HepG2 (cell line): ENCODE results near the gene ZNF282. TPM values are rescaled to one million over a fixed set of nuclear protein-coding genes. Genes with fewer than 3 reads are reported as not detected.
A peak's percentile ranks its signal among the peaks of the same experiment; 100 is the strongest.

ENCODE experiments used
- HDAC6 ChIP-seq: fragments of 200-600 bp; sonication (generic); IDR thresholded peaks from 2 replicates; pipeline ENCODE4 v1.7.0; 2017; ENCODE audit warnings: mild to moderate bottlenecking, antibody characterized with exemption, low read length, low read depth
- MBNL3 ChIP-seq: fragments of 250-450 bp; sonication (Bioruptor Pico); conservative IDR thresholded peaks from 2 replicates; pipeline ENCODE4 v1.8.0; 2022; ENCODE audit warnings: mild to moderate bottlenecking, inconsistent platforms
- NRL ChIP-seq: sonication (generic); formaldehyde crosslinking; IDR thresholded peaks from 2 replicates; pipeline ENCODE4 v1.5.0; 2020; ENCODE audit warnings: missing genetic modification reagents, mild to moderate bottlenecking, moderate library complexity, borderline replicate concordance
- SOX5 ChIP-seq: IDR thresholded peaks from 2 replicates; pipeline ENCODE4 v1.6.1; 2016; ENCODE audit warnings: borderline replicate concordance
- TCF12 ChIP-seq, 2 experiments: fragments of 450-650 bp in 1 of 2; sonication (generic) in 1 of 2; formaldehyde crosslinking in 1 of 2; IDR thresholded peaks; 2 replicates each; pipeline versions ENCODE4 v1.6.1 to v1.8.0; 2017 to 2022; ENCODE audit warnings: antibody characterized with exemption in 1 of 2, mild to moderate bottlenecking in 1 of 2, missing genetic modification reagents in 1 of 2, moderate library complexity in 1 of 2
- TGIF2 ChIP-seq: IDR thresholded peaks from 2 replicates; pipeline ENCODE4 v1.6.1; 2016; ENCODE audit warnings: control low read depth, missing compliant biosample characterization
- ZBTB7A ChIP-seq: sonication (generic); formaldehyde crosslinking; IDR thresholded peaks from 2 replicates; pipeline ENCODE4 v1.8.0; 2022; ENCODE audit warnings: mild to moderate bottlenecking, missing genetic modification reagents
- ZNF709 ChIP-seq: sonication (generic); formaldehyde crosslinking; IDR thresholded peaks from 2 replicates; pipeline ENCODE4 v1.5.0; 2020; ENCODE audit warnings: mild to moderate bottlenecking, missing genetic modification reagents
- ZXDC ChIP-seq: sonication (generic); formaldehyde crosslinking; IDR thresholded peaks from 2 replicates; pipeline ENCODE4 v1.5.0; 2020; ENCODE audit warnings: mild to moderate bottlenecking, missing genetic modification reagents
- polyA plus RNA-seq, 8 experiments: library from polyadenylated mRNA; depleted of rRNA in 3 of 8; stranded (reverse) in 7 of 8; unstranded in 1 of 8; fragments of >200 nt; fragmentation: Illumina TruSeq in 4 of 8; extraction: Trizol in 4 of 8; gene quantifications; 2 replicates each; pipeline versions ENCODE4 v1.2.1 to v1.2.3, GENCODE V29; 2011 to 2016; ENCODE audit warnings: low read depth in 4 of 8, missing spikeins in 1 of 8, mixed read lengths in 1 of 8; ENCODE audit not compliant: insufficient read depth in 1 of 8
- total RNA-seq, 5 experiments: library from RNA; depleted of rRNA; stranded (reverse); fragments of >200 nt; fragmentation: Illumina TruSeq; extraction: Trizol; gene quantifications; 2 replicates each; pipeline ENCODE4 v1.2.3, GENCODE V29; 2016; ENCODE audit warnings: low read depth in 1 of 5
- TF ChIP-seq, protein P1 (sequence below): sonication (generic); formaldehyde crosslinking; IDR thresholded peaks from 2 replicates; pipeline ENCODE4 v1.4.0; 2020; ENCODE audit warnings: mild to moderate bottlenecking, missing genetic modification reagents
- TF ChIP-seq, protein P2 (sequence below): sonication (generic); formaldehyde crosslinking; IDR thresholded peaks from 2 replicates; pipeline ENCODE4 v1.5.0; 2020; ENCODE audit warnings: mild to moderate bottlenecking, missing genetic modification reagents, borderline replicate concordance

ZNF282 gene
- total and polyA plus RNA-seq, 2 of the 13 experiments (the other 11 are each of a cell fraction or from before 2014, with no cell fraction given), result 9.1 to 20.9 TPM

GRCh38 chr7:149239345-149240143, 44.2 kb downstream of the ZNF282 start, which contains the start of gene ZNF212 (continued):
- TF ChIP-seq, protein P1, sequence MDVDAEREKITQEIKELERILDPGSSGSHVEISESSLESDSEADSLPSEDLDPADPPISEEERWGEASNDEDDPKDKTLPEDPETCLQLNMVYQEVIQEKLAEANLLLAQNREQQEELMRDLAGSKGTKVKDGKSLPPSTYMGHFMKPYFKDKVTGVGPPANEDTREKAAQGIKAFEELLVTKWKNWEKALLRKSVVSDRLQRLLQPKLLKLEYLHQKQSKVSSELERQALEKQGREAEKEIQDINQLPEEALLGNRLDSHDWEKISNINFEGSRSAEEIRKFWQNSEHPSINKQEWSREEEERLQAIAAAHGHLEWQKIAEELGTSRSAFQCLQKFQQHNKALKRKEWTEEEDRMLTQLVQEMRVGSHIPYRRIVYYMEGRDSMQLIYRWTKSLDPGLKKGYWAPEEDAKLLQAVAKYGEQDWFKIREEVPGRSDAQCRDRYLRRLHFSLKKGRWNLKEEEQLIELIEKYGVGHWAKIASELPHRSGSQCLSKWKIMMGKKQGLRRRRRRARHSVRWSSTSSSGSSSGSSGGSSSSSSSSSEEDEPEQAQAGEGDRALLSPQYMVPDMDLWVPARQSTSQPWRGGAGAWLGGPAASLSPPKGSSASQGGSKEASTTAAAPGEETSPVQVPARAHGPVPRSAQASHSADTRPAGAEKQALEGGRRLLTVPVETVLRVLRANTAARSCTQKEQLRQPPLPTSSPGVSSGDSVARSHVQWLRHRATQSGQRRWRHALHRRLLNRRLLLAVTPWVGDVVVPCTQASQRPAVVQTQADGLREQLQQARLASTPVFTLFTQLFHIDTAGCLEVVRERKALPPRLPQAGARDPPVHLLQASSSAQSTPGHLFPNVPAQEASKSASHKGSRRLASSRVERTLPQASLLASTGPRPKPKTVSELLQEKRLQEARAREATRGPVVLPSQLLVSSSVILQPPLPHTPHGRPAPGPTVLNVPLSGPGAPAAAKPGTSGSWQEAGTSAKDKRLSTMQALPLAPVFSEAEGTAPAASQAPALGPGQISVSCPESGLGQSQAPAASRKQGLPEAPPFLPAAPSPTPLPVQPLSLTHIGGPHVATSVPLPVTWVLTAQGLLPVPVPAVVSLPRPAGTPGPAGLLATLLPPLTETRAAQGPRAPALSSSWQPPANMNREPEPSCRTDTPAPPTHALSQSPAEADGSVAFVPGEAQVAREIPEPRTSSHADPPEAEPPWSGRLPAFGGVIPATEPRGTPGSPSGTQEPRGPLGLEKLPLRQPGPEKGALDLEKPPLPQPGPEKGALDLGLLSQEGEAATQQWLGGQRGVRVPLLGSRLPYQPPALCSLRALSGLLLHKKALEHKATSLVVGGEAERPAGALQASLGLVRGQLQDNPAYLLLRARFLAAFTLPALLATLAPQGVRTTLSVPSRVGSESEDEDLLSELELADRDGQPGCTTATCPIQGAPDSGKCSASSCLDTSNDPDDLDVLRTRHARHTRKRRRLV (CRISPR knock-in tag), result peak; percentile 86; the same call in 1 of the 2 replicates
- 0 out of 2 replicates have a peak, but pooled peaks have one; percentile 24 for TF ChIP-seq ZBTB7A (CRISPR knock-in tag)
- TF ChIP-seq MBNL3 (CRISPR knock-in tag), result no peak
- no peak; the same call in 1 of the 2 replicates for TF ChIP-seq NRL
- peak; percentile 69 for TF ChIP-seq SOX5 (CRISPR knock-in tag)
- no peak for TF ChIP-seq ZXDC (CRISPR knock-in tag)
- TF ChIP-seq TCF12 (IDR thresholded peaks at IDR 0.05), result no peak
- peak; percentile 80 for TF ChIP-seq TCF12 (CRISPR knock-in tag; IDR thresholded peaks at IDR 0.05)
- TF ChIP-seq ZNF709 (CRISPR knock-in tag), result 0 out of 2 replicates have a peak, but pooled peaks have one; percentile 17
- TF ChIP-seq HDAC6, result no peak
- TF ChIP-seq TGIF2 (CRISPR knock-in tag), result 0 out of 2 replicates have a peak, but pooled peaks have one; percentile 67
- TF ChIP-seq, protein P2, sequence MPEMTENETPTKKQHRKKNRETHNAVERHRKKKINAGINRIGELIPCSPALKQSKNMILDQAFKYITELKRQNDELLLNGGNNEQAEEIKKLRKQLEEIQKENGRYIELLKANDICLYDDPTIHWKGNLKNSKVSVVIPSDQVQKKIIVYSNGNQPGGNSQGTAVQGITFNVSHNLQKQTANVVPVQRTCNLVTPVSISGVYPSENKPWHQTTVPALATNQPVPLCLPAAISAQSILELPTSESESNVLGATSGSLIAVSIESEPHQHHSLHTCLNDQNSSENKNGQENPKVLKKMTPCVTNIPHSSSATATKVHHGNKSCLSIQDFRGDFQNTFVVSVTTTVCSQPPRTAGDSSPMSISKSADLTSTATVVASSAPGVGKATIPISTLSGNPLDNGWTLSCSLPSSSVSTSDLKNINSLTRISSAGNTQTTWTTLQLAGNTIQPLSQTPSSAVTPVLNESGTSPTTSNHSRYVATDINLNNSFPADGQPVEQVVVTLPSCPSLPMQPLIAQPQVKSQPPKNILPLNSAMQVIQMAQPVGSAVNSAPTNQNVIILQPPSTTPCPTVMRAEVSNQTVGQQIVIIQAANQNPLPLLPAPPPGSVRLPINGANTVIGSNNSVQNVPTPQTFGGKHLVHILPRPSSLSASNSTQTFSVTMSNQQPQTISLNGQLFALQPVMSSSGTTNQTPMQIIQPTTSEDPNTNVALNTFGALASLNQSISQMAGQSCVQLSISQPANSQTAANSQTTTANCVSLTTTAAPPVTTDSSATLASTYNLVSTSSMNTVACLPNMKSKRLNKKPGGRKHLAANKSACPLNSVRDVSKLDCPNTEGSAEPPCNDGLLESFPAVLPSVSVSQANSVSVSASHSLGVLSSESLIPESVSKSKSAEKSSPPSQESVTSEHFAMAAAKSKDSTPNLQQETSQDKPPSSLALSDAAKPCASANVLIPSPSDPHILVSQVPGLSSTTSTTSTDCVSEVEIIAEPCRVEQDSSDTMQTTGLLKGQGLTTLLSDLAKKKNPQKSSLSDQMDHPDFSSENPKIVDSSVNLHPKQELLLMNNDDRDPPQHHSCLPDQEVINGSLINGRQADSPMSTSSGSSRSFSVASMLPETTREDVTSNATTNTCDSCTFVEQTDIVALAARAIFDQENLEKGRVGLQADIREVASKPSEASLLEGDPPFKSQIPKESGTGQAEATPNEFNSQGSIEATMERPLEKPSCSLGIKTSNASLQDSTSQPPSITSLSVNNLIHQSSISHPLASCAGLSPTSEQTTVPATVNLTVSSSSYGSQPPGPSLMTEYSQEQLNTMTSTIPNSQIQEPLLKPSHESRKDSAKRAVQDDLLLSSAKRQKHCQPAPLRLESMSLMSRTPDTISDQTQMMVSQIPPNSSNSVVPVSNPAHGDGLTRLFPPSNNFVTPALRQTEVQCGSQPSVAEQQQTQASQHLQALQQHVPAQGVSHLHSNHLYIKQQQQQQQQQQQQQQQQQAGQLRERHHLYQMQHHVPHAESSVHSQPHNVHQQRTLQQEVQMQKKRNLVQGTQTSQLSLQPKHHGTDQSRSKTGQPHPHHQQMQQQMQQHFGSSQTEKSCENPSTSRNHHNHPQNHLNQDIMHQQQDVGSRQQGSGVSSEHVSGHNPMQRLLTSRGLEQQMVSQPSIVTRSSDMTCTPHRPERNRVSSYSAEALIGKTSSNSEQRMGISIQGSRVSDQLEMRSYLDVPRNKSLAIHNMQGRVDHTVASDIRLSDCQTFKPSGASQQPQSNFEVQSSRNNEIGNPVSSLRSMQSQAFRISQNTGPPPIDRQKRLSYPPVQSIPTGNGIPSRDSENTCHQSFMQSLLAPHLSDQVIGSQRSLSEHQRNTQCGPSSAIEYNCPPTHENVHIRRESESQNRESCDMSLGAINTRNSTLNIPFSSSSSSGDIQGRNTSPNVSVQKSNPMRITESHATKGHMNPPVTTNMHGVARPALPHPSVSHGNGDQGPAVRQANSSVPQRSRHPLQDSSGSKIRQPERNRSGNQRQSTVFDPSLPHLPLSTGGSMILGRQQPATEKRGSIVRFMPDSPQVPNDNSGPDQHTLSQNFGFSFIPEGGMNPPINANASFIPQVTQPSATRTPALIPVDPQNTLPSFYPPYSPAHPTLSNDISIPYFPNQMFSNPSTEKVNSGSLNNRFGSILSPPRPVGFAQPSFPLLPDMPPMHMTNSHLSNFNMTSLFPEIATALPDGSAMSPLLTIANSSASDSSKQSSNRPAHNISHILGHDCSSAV, result peak; percentile 87; the same call in 1 of the 2 replicates
